ENCODE data around the gene SUPT20HL2.
"Not testable (repeated sequence)": the region's sequence is repeated elsewhere in the genome, so short reads cannot be mapped to it uniquely, and the experiment has no call there.

SUPT20HL2 gene

GRCh38 chrX:24309580-24310374 is 4.1 kb downstream of the SUPT20HL2 start:
- DNase-seq (ENCODE audit: low read depth): not testable (repeated sequence)

- not testable (repeated sequence) for DNase-seq (ENCODE audit: low read depth)
These were observed 5.1 kb downstream of the SUPT20HL2 start for GRCh38 chrX:24308803-24309202.

DNA sequence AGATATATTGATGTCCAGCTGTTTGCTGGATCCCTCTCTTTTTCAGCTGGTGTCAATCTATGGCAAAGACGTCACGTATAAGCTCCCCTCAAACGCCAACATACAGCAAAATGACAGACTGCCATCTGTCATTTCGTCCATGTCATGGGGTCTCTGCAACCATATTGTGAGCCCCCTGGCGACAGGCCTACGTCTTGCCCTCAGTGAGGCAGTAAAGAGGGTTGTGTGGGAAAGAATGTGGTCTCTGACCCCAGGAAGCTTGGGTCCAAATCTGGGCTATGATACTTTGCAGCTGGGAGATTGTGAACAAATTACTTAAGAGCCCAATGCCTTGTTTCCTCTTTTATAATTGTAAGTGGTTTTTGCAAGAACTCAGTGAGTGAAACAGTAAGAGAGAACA is 7.4 kb downstream of the SUPT20HL2 start:
- no peak for DNase-seq (ENCODE audit: low read depth)

GRCh38 chrX:24305905-24306304 is 8.0 kb downstream of the SUPT20HL2 start:
- DNase-seq (ENCODE audit: low read depth): no peak

- no peak for DNase-seq (ENCODE audit: low read depth)
These were observed 12.1 kb downstream of the SUPT20HL2 start for GRCh38 chrX:24301806-24302205.

GRCh38 chrX:24301060-24301459 is 12.8 kb downstream of the SUPT20HL2 start:
- no peak for DNase-seq (ENCODE audit: low read depth)

- DNase-seq (ENCODE audit: low read depth): no peak
These were observed 15.7 kb downstream of the SUPT20HL2 start for GRCh38 chrX:24298191-24298590.

GRCh38 chrX:24294619-24295018 is 19.2 kb downstream of the SUPT20HL2 start:
- DNase-seq (ENCODE audit: low read depth): no peak

- no peak for DNase-seq (ENCODE audit: low read depth)
These were observed 20.5 kb downstream of the SUPT20HL2 start for GRCh38 chrX:24293412-24293811.

- DNase-seq (ENCODE audit: low read depth): no peak
These were observed 21.5 kb downstream of the SUPT20HL2 start for GRCh38 chrX:24292353-24292752.

GRCh38 chrX:24285082-24285481 is 28.8 kb downstream of the SUPT20HL2 start:
- DNase-seq (ENCODE audit: low read depth): no peak

DNA sequence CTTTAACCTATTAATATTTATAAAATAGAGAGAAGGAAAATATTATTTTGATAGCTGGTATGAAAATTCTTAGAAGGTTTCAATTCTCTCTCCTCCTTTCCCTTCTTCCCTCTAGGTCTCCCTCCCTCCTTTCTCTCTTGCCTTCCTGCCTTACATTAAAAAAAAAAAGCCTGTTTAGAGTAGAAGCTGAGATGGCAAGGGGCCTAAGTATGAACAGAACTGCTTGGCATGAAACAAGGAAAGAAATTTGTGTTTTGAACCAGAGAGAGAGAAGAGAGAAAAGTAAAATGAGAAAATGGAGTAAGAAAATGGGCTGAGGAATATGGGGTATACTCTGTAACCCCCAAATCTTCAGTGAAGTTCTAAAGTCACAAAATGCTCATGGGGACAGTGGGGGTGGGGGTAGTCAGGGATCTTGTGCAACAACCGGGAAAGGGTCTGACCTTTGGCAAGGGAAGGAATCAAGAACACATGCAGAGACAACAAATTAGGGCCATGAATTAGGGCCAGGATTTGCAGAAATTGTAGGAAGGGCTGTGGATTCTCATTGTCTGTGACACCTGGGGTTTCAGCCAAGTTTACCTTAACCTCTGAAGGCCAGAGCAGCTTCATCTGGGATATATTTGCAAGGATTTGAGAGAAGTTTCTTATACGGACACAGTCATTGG is 30.6 kb downstream of the SUPT20HL2 start:
- DNase-seq (ENCODE audit: low read depth): no peak

DNA sequence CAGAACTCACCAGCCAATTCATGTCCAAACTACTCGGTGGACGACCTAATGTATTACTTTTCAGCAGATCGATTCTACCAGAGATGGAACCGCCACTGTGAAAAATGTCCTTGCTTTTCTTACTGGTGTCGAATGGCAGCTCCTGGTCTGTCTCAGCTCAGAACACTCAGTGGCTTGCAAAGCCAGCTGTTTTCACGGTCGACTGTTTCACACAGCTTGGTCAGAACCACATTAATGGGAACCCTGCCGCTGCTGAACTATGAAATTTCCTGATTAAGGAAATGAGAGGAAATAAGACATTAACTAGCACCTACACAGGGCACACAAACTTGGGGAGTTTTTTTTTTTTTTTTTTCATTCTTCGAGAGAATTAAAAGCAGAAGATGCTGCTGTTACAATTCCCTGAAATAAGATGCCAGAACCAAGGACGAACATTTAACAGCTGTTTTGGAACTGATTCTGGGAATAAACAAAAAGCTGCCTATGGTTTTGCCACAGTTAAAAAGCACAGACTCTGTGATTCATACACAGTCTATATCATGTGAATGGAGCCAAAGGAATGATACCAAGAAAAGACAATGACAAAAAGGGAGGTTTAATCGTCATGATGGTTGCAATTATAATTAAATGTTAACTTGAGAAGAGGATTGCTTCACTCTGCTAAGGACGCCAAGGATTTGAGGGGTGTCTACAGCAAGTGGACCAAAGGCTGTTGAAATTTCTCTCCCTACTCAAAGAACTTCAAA is 31.3 kb downstream of the SUPT20HL2 start:
- DNase-seq (ENCODE audit: low read depth): no peak

GRCh38 chrX:24277405-24277804 is 36.5 kb downstream of the SUPT20HL2 start:
- DNase-seq (ENCODE audit: low read depth): no peak

DNA sequence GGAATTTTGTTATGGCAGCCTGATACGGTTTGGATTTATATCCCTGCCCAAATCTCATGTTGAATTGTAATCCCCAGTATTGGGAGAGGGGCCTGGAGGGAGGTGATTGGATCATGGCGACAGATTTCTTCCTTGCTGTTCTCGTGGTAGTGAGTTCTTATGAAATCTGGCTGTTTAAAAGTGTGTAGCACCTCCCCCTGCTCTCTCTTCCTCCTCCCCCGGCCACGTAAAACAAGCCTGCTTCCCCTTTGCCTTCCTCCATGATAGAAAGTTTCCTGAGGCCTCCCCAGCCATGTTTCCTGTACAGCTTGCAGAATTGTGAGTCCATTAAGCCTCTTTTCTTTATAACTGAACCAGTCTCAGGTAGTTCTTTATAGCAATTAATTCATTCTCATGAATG is 37.9 kb downstream of the SUPT20HL2 start:
- no peak for DNase-seq (ENCODE audit: low read depth)

- no peak for DNase-seq (ENCODE audit: low read depth)
These were observed 42.6 kb downstream of the SUPT20HL2 start for GRCh38 chrX:24271262-24271661.

GRCh38 chrX:24268786-24269185 is 45.1 kb downstream of the SUPT20HL2 start:
- no peak for DNase-seq (ENCODE audit: low read depth)

GRCh38 chrX:24266996-24267395 is 46.9 kb downstream of the SUPT20HL2 start:
- DNase-seq (ENCODE audit: low read depth): no peak

DNA sequence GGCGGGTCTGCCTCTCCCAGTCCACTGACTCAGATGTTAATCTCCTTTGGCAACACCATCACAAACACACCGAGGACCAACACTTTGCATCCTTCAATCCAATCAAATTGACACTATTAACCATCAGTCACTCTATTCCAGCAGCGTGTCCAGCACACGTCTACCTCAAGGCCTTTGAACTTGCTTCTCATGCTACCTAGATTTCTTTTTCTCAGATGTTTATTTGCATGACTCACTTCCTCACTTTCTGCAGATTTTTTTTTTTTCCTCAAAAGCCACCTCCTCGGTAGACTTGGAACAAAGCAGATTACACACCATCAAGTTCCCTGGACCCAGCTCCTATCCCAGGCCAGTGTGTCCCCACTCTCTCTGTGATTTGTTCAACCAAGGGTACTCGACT is 49.5 kb downstream of the SUPT20HL2 start:
- no peak for DNase-seq (ENCODE audit: low read depth)

DNA sequence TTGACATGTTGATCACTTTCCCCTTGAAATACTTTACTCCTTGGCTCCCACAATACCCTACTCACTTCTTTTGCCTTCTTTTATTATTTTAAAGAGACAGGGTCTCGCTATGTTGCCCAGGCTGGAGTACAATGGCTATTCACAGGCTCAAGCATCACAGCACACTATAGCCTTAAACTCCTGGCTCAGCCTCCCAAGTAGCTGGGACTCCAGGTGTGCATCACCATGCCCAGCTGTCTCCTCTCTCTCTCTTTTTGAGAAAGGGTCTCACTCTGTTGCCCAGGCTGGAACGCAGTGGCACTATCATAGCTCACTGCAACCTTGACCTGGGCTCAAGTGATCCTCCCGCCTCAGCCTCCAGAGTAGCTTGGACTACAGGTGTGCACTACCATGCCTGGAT is 51.6 kb downstream of the SUPT20HL2 start:
- no peak for DNase-seq (ENCODE audit: low read depth)
